Adrenal gland (tissue), 19 donors: ENCODE data around the gene FZD7. TPM values are rescaled to one million over a fixed set of nuclear protein-coding genes. Genes with fewer than 3 reads are reported as not detected.

ENCODE experiments used
- DNase-seq, 7 donors: peaks; one replicate each; pipeline ENCODE4 v3.0.0-alpha.2; 2019 to 2020
- H3K27ac ChIP-seq, 5 donors: fragments of 200-600 bp; sonication (generic) in 4 of 5; 1 replicate in 3 of 5; 2 replicates in 2 of 5; pipeline versions ENCODE4 v1.5.1 to v1.8.0; 2016 to 2020; ENCODE audit warnings: mild to moderate bottlenecking in 1 of 5
- H3K27me3 ChIP-seq: fragments of 200-600 bp; 2 replicates; pipeline ENCODE4 v1.8.0; 2021
- H3K36me3 ChIP-seq, 2 donors: fragments of 200-600 bp; replicated peaks in 1 of 2; 1 replicate in 1 of 2; 2 replicates in 1 of 2; pipeline versions ENCODE4 v1.5.1 to v1.8.0; 2018 to 2022
- H3K4me1 ChIP-seq, 2 donors: fragments of 200-600 bp; replicated peaks in 1 of 2; 1 replicate in 1 of 2; 2 replicates in 1 of 2; pipeline versions ENCODE4 v1.5.1 to v1.8.0; 2018 to 2021
- H3K4me3 ChIP-seq, 4 donors: fragments of 200-600 bp; sonication (generic) in 3 of 4; one replicate each; pipeline ENCODE4 v1.5.1; 2016 to 2018
- H3K9me3 ChIP-seq, 3 donors: fragments of 200-600 bp; sonication (generic) in 1 of 3; replicated peaks in 1 of 3; 1 replicate in 2 of 3; 2 replicates in 1 of 3; pipeline versions ENCODE4 v1.5.1 to v1.8.0; 2016 to 2021
- CTCF ChIP-seq, 6 experiments: fragments of 450-650 bp in 4 of 6; fragments of 200-600 bp in 2 of 6; sonication (generic) in 1 of 6; IDR thresholded peaks; 1 replicate in 5 of 6; 2 replicates in 1 of 6; pipeline versions ENCODE4 v1.5.1 to v1.8.0; 2016 to 2021; ENCODE audit warnings: antibody characterized with exemption in 6 of 6, mild to moderate bottlenecking in 2 of 6, moderate library complexity in 1 of 6
- POLR2A ChIP-seq, 2 donors: fragments of 450-650 bp; IDR thresholded peaks; one replicate each; pipeline ENCODE4 v1.6.1; 2017; ENCODE audit warnings: antibody characterized with exemption in 2 of 2, mild to moderate bottlenecking in 2 of 2, moderate library complexity in 1 of 2
- WGBS, 4 donors: extraction: QIAGEN DNeasy Blood & Tissue Kit in 2 of 4; methylation state at CpG; one replicate each; pipeline versions ENCODE4 v1.1.5 to v1.1.7; 2013 to 2017; 5-methylcytosine and 5-hydroxymethylcytosine counted together
- intact Hi-C, 2 donors: fragments of 100-400 bp; cut with DNase I; formaldehyde crosslinking; loops; one replicate each; pipeline versions ENCODE4 v1.14.1 to v1.15.0; 2022 to 2023
- long read RNA-seq, 10 donors: library from polyadenylated mRNA in 3 of 10; unstranded in 2 of 10; stranded (forward) in 1 of 10; transcript quantifications; one replicate each; pipeline ENCODE4 v2.0.0 and lab custom pipeline, GENCODE V29; 2021 to 2026
- polyA plus RNA-seq, 3 donors: library from polyadenylated mRNA; stranded (reverse); fragments of 200-250 nt in 2 of 3; fragments of 350-450 nt in 1 of 3; fragmentation: Illumina TruSeq in 1 of 3; extraction: RNeasy Lipid Tissue Mini Kit (QIAGEN cat#74804) in 1 of 3; gene quantifications; one replicate each; pipeline ENCODE4 v1.2.3, GENCODE V29; 2013 to 2014
- total RNA-seq, 9 donors: library from RNA; depleted of rRNA in 4 of 9; stranded (reverse); fragments of >200 nt in 4 of 9; fragments of 120-200 nt in 1 of 9; fragmentation: NEBNext Ultra II Directional in 1 of 9; extraction: Animal tissue kit (Norgen Biotek cat#: 25700) in 1 of 9; gene quantifications; one replicate each; pipeline versions ENCODE4 v1.1.0 to v1.2.4, GENCODE V29; 2013 to 2023
- donor health status: healthy with polysubstance abuse.
- donor health status: Bipolar disorder and iron deficiency.
- donor health status: DM: yes; HTN: yes; CAD: no.
- donor health status: DM: no; HTN: no; CAD: no.
- donor health status: DM: no; HTN: no; CAD: no.
- donor health status: DM: yes; HTN: yes; CAD: no.

The FZD7 gene
- total RNA-seq, result 1 to 10 TPM; 1.2 to 7.1 (median 3.9) TPM
- 1 to 10 TPM; 1.3 to 1.5 (median 1.4) TPM for polyA plus RNA-seq
- long read RNA-seq, donor 1, result 0 reads
- long read RNA-seq, donor 2, partial matches to known transcripts, result 0 of 3 reads
- long read RNA-seq, donor 2, other reads (novel, unspliced or antisense), result 0 of 3 reads
- long read RNA-seq, donor 3, partial matches to known transcripts, result 0 of 4 reads
- long read RNA-seq, donor 3, other reads (novel, unspliced or antisense), result 0 of 4 reads
- long read RNA-seq, donor 4, result 0 reads
- long read RNA-seq, donor 5, transcript FZD7-201 (1 exons, 3,859 nt), result major isoform, 12 of 12 reads
- long read RNA-seq, donor 5, partial matches to known transcripts, result 0 of 12 reads
- long read RNA-seq, donor 5, other reads (novel, unspliced or antisense), result 0 of 12 reads
- long read RNA-seq, donor 6, partial matches to known transcripts, result 0 of 2 reads
- long read RNA-seq, donor 6, other reads (novel, unspliced or antisense), result 0 of 2 reads
- long read RNA-seq, donor 7, partial matches to known transcripts, result 0 of 2 reads
- long read RNA-seq, donor 7, other reads (novel, unspliced or antisense), result 0 of 2 reads
- long read RNA-seq, donor 8, transcript FZD7-201 (1 exons, 3,859 nt), result major isoform, 5 of 5 reads
- long read RNA-seq, donor 8, partial matches to known transcripts, result 0 of 5 reads
- long read RNA-seq, donor 8, other reads (novel, unspliced or antisense), result 0 of 5 reads
- long read RNA-seq, donor 9, partial matches to known transcripts, result 0 of 2 reads
- long read RNA-seq, donor 9, other reads (novel, unspliced or antisense), result 0 of 2 reads
- long read RNA-seq, donor 10, result 0 reads

- intact Hi-C loops, result no loop called here
- Histone ChIP-seq H3K9me3 (no peaks in the 10 kb centered on the region), H3K4me3 (peak within 1 kb of the TSS; percentile 34 to 76 (median 64)), H3K4me1 (peaks cover 8 to 17% of the 10 kb centered on the region in 2 donors), H3K27ac (peak within 1 kb of the TSS; percentile 39 to 94 (median 85)), H3K36me3 (no peaks in the 10 kb centered on the region), H3K27me3 (peaks cover 5% of the 10 kb centered on the region)
- DNase-seq, result peak; percentile 90 to 95 (median 92)
- TF ChIP-seq CTCF (IDR thresholded peaks at IDR 0.05) (peak in 1 of 6 experiments; percentile 11), POLR2A (IDR thresholded peaks at IDR 0.05) (peak; percentile 62 to 77)
- 0 to 1% (median 1%) methylated on average over 36 to 109 of the region's 109 CpGs for WGBS, 4 donors
Measured at GRCh38 chr2:202033317-202034248, at the start of gene FZD7. Gene FZD7 (plus strand): TSS chr2:202033855. CDS start chr2:202034648, 793 bp downstream.

GRCh38 chr2:201984333-201984732, 49.3 kb upstream of the FZD7 start:
- intact Hi-C loops, result no loop called here
- no peak overlapping the region for H3K27ac ChIP-seq

GRCh38 chr2:201984800-201985525, 48.7 kb upstream of the FZD7 start:
- Histone ChIP-seq H3K9me3 (no peaks in the 10 kb centered on the region), H3K27me3 (no peaks in the 10 kb centered on the region), H3K4me1 (no peaks in the 10 kb centered on the region), H3K4me3 (no peak overlapping the region), H3K27ac (no peak overlapping the region), H3K36me3 (no peaks in the 10 kb centered on the region)
- TF ChIP-seq POLR2A (IDR thresholded peaks at IDR 0.05) (no peak), CTCF (IDR thresholded peaks at IDR 0.05) (no peak)
- peak in 1 of 7 donors; percentile 52 for DNase-seq
- 59 to 83% (median 78%) methylated on average over 3 to 12 of the region's 12 CpGs for WGBS, 4 donors
- intact Hi-C loops, result no loop called here

More at GRCh38 chr2:201984333-201984732, 49.3 kb upstream of the FZD7 start:
- DNase-seq, result no peak
- no peaks in the 10 kb centered on the region for H3K9me3 ChIP-seq
- no peaks in the 10 kb centered on the region for H3K36me3 ChIP-seq
- H3K4me1 ChIP-seq, result no peaks in the 10 kb centered on the region
- no peak for TF ChIP-seq POLR2A (IDR thresholded peaks at IDR 0.05)
- TF ChIP-seq CTCF (IDR thresholded peaks at IDR 0.05), result no peak
- WGBS, 4 donors, result 90 to 98% (median 94%) methylated on average over 3 of the region's 3 CpGs
- no peak overlapping the region for H3K4me3 ChIP-seq
- no peaks in the 10 kb centered on the region for H3K27me3 ChIP-seq
